Umbilical cord (tissue), 2 donors: ENCODE measurements around the gene LRRC74B. TPM values are rescaled to one million over a fixed set of nuclear protein-coding genes. Genes with fewer than 3 reads are reported as not detected.
"Not testable (repeated sequence)": the region's sequence is repeated elsewhere in the genome, so short reads cannot be mapped to it uniquely, and the experiment has no call there.

Experiments used
- DNase-seq: peaks from one replicate; pipeline ENCODE4 v3.0.0-alpha.2; 2015; ENCODE audit warnings: low spot score
- total RNA-seq: library from RNA; depleted of rRNA; stranded (reverse); fragments of >200 nt; gene quantifications from one replicate; pipeline ENCODE4 v1.2.3, GENCODE V29; 2014; ENCODE audit warnings: low replicate concordance; ENCODE audit not compliant: insufficient read depth

Gene LRRC74B, protein sequence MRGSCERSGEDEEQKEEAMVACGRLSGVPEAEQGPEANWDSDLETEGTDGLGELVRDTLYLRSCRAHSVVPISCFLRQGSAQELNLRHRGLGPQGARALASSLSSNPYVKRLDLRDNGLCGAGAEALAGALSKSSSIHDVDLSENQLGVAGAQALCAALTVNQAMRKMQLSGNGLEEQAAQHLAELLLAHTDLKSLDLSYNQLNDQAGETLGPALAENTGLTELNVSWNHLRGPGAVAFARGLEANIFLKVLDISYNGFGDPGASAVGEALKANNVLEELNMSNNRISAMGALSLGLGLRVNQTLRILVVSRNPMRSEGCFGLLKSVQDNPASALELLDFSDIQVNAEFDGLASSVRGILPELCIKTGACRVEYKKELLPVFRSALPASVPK
- 0.24 TPM for total RNA-seq

DNA sequence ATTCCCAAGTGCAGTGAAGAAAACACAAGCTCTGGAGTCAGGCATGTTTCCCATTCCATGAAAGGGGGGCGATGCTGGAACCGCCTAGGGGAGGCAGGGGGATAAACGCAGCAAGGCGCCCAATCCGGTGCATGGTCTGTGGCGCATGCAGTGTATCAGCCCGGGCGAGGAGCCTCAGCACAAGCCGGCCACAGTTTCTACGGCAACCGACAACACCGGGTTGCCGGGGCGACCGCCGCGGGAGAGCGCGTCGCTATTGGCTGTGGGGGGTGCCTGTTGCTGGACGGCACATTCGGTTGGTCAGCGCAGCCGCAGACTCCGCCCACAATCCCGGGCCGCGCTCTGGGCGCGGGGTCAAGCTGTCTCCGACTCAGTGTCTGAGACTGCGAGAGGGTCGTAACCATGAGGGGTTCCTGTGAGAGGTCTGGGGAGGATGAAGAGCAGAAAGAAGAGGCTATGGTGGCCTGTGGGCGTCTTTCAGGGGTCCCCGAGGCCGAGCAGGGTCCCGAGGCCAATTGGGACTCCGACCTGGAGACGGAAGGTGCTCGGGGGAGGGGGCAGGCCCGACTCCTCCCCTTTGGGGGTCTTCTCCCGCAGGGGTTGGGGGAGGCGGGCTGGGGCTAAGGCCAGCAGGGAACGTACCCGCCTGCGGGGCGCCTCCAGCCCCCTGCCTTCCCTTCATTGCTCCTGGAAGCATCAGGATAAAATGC is at the start of gene LRRC74B:
Gene LRRC74B (plus strand): TSS at position 362 of the 710 bp plus-strand sequence. CDS start 41 bp downstream, at position 403.
- DNase-seq, result peak; percentile 92

DNA sequence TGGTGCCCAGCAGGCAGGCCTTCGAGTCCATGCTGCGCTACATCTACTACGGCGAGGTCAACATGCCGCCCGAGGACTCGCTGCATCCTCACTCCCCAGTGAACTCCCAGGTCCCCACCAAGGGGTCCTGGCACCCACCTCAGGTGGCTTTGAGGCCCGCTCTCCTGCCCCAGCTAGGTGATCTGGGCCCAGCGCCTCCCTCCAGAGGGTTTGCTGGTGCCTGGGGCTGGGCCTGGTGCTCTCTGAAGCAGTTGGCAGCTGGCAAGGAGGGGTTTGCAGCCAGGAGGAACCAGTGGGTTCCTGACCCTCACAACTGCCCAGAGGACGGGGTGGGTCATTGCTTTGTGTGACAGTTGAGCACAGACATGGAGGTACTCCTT is 49.7 kb upstream of the LRRC74B start:
- no peak for DNase-seq

DNA sequence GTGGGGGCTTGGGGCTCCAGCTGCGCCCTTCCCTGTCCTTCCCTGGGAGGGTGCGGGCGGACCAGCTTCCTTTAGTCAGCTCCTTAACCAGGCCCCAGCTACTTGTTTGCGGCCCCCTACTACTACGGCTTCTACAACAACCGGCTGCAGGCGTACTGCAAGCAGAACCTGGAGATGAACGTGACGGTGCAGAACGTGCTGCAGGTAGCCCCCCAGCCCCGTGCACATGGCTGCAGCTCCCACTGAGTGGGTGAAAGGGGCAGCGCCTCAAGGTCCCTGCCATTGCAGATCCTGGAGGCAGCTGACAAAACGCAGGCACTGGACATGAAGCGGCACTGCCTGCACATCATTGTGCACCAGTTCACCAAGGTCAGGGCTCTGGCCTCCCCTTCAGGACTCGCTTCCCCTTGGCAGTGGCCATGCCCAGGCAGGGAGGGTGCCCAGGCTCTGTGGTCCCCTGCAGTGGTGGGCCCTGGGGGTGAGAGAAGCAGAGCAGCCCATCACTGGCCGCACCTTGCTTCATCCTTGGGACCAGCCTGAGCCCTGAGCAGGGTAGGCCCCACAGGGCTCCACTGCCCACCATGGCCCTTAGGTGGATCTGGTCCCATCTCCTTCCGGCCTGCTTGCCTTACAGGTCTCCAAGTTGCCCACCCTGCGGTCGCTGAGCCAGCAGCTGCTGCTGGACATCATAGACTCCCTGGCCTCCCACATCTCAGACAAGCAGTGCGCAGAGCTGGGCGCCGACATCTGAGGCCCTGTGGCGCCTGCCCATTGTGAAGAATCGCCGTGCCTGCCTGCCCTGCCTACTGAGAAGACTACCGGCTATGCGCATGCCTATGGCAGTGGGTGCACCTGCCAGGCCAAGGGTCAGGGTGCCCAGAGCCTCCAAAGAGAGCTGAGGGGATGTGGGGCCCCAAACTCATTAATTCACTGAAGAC is 48.9 kb upstream of the LRRC74B start:
- no peak for DNase-seq

DNA sequence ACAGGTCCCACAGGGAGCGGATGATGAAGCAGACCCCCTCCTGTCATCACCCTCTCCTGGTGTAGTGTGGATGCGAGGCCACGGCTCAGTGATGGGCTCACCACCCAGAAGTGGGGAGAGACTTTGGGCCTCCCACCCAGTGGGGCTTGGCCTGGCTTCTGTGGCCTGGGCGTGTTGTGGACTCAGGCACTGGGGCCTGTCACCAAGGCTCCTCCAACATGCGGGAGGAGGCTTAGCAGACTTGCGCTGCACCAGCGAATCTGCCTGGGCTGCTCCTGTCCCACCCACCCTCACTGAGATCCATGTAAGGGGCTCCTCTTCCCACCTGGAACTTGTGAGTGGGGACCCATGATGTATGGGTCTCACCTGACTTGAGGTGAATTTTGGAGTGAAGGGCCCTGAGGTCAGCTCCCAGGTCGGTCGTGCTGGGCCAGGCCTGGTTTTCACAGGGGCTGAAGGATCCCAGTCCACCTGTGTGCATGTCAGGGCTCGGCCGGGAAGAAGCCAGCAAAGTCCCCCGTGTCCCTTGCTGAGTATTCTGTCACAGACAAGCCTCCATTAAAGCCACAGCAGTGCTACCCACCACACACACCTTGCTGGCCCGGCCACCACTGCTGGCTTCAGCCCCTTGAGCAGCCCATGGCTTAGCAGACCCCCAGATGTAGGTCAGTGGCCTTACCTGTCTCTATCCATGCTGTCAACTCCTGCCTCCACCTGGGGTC is 48.0 kb upstream of the LRRC74B start:
- no peak for DNase-seq

DNA sequence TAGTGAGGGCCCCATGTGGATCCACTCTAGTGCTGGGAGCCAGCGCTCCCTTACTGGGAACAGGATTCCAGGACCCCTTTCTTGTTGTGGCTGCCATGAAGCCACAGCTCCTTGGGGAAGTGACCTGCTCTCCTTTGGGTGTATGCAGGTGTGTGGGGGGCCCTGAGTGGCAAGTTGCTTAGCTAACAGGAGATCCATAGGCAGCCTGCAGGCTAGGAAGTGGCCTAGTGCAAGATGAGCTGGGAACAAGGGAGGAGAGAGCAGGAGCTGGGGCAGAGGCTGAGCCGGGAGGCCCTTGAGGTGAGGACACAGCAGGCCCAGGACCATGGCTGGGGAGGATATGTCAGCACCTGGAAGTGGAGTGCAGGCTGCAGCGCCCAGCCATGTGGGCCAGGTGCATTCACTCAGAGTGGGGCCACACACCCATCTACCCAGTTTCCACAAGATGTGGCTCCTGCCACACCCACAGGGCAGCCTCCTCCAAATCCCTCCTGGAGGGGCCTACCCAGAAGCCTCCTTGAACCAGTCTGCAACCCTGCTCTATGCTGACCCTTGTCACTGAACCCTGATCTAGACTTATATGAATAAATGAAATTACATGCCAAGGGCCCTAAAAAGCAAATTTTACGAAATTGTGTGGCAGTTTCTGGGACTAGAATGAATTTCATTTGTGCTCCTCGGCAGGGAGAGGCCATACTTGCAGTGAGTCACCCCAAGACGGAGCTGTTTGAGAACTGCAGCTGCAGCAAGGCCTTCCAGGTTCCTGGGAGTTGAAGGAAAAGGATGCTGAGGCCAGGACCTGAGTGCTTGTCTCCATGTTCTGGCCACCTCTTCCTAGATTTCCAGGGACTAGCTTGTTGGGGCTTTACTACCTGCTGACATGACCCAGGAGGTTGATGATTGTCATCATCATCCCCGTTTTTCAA is 47.1 kb upstream of the LRRC74B start:
- DNase-seq, result no peak

DNA sequence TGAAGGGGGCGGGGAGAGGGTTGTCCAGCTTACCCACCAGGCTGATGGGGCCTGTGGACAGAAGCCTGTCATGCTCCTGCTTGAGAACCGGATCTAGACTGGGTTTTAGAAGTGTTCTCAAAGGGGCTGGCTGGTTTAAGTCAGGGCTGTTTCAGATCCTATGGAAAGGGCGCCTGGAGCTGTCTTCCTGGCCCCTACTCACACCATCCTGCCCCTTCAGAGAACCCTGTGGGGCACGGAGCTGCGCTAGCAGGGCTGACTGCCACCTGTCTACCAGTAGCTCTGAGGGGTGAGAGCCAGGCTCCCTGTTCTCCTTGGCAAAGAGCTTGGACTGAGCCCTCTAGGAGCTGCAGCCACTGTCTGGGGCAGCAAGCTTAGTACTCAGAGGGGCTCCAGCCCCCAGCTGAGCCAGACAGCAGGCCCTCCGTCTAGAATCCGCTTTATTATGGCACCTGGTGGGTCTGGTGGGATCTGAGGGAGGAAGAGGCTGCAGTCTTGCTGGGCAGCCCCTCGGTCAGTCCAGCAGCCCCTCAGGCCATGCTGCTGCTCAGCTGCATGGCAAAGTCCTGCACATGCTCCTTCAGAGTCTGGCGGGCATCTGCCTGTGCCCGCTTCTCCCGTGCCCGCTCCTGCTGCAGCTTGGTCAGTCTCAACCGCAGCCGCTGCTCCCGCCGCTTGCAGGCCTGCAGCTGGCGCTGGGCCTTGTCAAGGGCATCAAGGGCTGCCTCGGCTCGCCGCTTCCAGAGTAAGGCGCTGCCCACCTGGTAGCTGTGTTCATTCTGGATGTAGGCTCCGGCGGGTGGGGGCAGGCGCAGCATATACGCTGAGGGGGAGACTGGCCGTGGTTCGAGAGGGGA is 46.2 kb upstream of the LRRC74B start:
- DNase-seq, result no peak

DNA sequence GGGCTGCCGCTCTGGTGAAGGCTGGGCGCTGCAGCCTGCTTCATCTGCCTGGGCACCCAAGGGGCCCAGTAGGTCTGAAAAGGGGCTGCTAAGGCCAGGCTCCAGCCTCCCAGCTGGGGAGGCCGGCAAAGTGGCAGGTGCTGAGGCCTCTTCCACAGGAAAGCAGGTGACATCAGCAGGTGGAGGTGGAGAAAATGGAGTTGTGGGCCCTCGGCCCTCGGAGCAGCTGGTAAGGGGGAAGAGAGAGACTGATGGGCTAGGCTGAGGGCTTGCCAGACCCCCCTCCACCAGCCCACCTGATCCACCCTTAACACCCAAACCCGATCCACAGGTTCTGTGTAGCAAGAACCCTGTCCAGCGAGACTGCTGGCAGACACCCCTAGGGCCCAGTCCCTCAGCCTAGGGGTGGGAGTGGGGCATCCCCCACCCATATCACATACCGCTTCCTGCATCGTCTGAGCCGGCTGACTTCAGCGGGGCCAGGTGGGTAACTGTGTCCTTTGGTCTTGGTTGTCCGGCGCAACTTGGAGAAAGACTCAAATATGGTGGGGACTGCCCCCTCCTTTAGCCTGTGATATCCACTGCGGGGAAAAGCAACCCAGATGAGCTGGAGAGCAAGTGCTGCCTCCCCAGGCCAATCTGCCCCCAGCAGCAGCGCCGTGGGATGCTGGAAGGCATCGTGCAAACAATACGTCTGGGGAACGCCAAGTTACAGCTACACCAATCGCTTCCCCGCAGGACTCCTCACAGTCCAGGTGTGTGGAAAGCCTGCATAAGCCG is 45.3 kb upstream of the LRRC74B start:
- no peak for DNase-seq

DNA sequence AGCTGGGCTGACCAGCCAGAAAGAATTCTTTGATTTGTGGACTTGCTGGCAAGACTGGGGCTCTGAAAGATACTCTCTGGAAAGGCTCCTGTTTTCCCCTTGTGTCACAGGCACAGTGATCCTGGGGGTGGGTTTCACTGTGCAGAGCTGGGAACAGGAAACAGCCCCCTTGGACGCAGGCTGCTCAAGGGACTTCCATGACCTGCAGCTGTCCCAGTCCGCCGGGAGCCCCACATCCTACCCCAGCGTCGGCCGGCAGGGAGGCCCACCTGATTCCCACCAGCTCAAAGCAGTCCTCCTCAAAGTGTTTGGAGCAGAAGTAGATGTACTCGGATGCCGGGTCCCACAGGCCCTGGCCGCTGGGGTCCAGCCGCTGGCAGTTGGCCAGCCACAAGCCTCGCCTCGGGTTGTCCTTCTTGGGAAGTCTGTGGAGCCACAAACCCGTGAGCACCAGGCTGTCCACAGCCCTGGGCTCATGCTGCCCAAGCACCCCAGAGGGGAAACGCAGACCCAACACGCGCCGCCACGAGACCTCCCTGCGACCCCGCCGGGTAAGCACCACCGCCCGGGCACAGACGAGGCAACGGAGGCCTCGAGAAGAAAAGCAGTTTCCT is 44.7 kb upstream of the LRRC74B start:
- DNase-seq, result no peak

DNA sequence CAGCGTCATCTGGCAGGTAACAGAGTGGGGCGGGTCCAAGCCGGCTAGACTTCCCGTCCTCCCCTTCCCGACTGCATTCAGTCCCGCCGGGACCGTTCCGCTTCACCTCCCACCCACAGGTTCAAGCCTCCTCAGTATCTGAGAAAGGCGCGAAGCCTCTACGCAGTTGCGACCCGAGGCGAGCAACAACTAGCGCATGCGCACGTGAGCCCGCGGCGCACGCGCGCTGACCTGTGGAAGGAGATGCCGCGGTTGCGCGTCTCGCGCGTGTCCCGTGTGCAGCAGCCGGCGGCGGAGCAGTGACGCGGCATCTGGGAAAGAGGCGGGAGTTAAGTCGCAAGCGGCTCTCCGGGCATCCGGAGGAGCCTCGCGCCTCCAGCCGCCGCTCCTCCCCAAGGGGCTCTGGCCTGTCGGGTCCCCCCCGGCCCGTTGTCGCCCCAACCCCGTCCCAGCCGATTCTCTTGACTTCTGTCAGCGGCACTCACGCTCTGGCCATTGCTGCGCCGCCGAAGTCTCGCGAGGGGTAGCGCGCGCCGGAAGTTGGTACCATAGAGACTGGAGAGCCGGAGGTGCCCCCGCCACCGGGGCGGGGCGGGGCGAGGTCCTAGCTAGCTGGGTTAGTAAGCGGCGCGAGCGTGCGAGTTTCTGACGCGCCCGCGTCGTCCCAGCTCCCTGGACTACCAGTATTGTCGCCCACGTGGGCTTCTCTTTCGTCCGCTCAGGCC is 44.0 kb upstream of the LRRC74B start, which contains the start of gene THAP7:
Gene THAP7 (minus strand): TSS at position 518 of the 725 bp plus-strand sequence. CDS start 207 bp downstream, at position 311.
- DNase-seq, result peak; percentile 98

DNA sequence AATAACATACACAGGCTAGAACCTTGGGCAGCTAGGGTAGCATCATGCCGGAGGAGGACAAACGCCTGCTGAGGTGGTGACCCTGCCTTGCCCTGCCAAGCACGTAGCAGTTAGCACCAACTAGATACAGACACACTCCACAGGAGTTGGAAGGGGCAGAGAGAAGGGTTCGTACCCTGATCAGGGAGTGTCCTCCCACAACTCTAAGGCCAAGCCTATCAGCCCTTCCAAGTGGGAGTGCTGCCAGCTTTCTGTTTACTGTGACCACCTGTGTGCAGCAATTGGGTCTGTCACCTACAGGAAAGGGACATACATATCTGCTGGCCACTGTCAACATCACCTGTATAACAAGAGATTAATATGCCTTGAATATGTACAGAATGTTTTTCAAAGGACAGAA is 42.0 kb upstream of the LRRC74B start:
- no peak for DNase-seq

DNA sequence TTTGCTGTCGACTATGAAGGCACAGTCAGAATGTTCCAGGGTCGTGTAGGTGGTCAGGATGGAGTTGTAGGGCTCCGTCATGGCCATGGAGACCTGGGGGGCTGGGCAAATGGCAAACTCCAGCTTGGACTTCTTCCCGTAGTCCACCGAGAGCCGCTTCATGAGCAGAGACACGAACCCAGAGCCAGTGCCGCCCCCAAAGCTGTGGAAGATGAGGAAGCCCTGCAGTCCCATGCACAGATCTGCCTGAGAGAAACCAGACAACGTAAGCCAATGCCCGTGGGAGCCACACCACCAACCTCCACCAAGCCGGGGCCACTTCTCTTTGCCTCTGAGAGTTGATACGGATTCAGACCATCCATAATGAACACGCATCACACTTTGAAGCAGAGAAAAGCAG is 36.5 kb upstream of the LRRC74B start:
- DNase-seq, result not testable (repeated sequence)

DNA sequence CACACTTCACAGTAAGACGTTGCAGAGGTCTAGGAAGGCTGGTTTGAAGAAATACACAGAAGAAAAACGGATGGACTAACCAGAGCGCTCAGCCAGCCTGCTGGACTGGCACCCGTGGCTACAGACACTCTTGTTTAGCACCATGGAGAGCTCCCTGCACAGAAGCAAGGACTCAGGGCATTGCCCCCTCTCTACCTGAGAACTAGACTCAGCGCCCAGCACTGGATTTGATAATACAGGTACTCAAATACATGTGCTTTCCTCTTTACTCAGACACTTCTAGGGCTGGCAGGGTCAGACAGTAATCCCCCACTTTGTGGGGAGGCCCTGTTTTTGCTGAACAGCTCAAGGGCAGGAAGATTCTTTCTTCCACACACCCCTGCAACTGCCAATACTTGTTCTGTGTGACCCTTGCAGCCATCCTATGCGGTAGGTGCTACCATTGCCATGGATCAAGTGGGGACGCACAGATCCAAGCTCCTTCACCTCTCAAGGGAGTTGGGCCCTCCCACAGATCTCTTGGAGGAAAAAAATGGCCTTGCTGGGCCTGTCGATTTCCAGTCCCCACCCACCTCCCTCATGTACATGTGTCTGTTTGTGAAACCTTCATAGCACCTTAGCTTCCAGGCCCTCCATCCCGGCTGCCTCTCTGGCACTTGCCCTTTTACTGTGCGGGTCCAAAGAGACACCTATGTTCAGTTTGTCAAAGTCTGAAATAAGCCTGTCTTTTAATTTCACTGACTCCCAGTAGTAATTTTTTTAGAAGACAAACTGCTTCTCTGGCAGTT is 35.9 kb upstream of the LRRC74B start:
- peak; percentile 65 for DNase-seq

DNA sequence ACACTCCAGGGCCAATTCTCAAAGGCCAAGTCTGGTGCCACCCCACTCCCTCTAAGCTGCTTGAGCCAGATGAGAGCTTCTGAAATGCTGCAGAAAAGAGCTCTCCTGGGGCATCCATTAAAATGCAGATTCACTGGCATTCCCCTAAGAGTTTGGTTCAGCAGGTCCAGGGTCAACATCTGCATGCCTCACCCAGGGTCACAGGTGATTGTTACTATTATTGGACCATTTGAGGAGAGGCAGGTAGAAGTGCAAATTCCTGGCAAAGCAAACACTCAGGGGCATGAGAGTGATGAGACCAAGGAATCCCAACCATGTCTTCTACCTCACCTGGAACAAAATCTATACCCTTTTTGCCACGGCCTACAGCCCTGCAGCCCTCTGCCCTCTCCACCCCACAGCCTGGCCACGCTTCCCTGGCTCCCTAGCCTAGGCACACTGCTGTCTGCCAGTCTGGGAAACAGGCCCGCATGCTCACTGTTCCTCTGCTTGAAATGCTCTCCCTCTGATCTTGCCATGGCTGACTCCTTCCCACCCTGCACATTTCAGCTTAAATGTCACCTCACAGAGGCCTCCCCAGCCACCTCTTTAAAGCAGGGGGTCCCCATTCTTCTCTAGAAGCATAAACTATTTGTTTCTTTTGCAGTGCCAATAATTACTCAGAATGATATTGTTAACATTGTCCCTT is 35.2 kb upstream of the LRRC74B start:
- no peak for DNase-seq

DNA sequence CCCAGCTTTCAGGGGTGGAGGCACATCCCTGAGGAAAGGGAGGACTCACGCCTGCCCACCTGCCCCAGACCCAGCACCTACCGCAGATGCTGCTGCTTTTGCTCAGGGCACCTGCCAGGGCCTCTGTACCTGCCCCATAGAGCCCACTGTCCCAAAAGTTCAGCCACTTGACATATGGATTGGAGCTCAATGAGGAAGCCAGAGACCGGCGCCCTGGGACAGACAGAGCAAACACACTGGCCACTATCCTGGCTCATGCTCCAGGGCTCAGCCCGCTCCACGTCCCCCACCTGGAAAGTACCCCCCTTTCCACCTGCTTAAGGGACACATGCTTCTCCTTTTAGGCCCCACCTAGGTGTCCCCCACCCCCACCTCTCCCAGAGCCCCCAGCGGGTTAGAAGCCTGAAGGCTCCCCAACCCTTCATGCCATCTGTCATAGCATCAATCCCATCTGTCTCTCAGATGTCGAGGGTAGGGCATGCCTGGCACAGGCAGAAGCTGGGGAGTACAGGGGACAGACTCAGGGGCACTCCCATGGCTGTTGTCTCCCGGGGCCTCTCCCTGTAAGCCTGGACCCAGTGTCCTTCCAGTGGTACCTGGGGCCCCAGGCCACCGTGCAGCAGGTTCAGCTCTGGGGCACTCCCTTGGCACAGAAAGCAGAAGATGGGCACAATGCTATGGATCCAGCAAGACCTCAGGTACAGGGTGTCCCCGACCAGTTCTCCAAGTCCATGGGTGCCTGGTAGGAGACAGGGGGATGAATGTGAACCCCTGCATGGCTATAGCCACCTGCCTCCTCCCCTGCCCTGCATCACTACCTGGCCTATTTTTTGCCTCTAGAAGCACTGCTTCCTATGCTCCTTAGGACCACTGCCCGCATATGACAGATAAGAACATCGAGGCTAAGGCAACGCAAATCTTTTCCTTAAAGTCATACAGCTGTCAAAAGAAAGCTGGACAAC is 33.0 kb upstream of the LRRC74B start:
- no peak for DNase-seq
